ENCODE results near the gene TULP3. TPM values are rescaled to one million over a fixed set of nuclear protein-coding genes. Genes with fewer than 3 reads are reported as not detected.
"Not testable (repeated sequence)": the region's sequence is repeated elsewhere in the genome, so short reads cannot be mapped to it uniquely, and the experiment has no call there.

TULP3 gene, protein sequence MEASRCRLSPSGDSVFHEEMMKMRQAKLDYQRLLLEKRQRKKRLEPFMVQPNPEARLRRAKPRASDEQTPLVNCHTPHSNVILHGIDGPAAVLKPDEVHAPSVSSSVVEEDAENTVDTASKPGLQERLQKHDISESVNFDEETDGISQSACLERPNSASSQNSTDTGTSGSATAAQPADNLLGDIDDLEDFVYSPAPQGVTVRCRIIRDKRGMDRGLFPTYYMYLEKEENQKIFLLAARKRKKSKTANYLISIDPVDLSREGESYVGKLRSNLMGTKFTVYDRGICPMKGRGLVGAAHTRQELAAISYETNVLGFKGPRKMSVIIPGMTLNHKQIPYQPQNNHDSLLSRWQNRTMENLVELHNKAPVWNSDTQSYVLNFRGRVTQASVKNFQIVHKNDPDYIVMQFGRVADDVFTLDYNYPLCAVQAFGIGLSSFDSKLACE
- total RNA-seq, result 7.8 TPM in 2 replicates

GRCh38 chr12:2890388-2891239, at the start of gene TULP3:
TULP3 (plus strand) TSS chr12:2890891; CDS start chr12:2890948, 57 bp downstream.
- intact Hi-C loops (cut with micrococcal nuclease), result loop anchor here (1.0 to 10.0 kb wide), 9 partner anchors 13 to 984 kb away; partner anchors contain the start of genes DCP1B, FKBP4, FOXM1 and ITFG2

DNA sequence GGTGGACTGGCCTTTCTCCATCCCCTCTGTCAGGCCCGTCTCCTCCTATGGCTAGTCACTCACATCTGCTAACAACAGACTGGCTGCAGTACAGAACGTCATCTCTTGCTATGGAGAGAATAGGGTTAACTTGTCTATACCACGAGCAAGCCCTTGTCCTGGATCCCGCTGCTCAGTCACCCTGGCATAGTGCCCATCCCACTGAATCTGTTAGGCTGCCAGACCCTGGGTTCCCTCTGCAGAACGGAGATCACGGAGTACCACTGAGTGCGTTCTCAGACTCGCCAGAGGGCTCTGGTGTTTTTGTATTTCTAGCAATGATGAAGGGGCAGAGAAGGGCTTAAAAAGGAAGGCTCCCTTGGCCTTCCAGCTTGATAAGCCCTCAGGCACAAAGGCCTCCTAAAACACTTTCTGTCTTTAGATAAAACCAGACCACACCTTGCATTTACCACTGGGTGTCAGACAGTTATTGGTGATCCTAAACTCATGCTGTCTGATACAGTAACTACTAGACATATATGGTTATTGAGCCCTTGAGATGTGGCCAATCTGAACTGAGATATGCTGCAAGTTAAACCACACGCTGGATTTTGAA, 49.5 kb upstream of the TULP3 start:
- intact Hi-C loops (cut with micrococcal nuclease), result no loop called here

DNA sequence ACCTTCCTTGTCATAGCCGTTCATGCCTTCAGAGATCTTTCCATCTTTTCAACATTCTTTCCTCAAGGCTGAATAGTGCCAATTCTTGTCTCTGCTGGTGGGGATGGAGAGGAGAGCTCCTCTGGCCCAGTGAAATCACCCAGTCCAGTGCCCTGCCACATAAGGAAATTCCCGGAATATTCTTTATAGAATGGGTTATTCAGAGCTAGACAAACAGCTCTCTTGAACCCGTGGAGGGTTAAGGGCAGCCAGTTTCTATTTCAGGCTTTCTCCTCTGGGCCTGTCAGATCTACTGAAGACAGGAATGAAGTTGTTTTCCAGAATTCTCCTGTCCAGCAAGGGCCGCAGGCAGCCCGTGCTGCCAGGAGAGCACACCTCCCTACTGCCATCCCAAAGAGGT, 47.7 kb upstream of the TULP3 start:
- intact Hi-C loops (cut with micrococcal nuclease), result no loop called here

DNA sequence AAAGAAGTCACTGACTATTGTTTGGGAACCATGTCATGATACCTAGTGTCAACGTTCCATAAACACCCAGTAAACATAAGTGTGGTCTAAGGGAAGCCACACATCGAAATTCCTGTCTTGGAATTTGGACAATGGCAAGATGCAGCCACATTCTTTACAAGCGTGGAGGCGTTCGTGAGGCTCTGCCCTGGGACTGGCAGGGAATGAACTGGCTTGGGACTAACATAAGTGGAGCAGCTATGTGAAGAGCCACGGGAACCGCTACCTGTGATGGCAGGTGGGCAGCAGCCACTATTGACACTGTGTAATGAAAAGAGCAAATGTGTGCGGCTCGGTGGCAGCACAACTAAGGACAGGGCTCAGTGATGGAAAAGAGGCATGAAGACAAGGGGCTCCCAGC, 45.9 kb upstream of the TULP3 start:
- intact Hi-C loops (cut with micrococcal nuclease), result no loop called here

DNA sequence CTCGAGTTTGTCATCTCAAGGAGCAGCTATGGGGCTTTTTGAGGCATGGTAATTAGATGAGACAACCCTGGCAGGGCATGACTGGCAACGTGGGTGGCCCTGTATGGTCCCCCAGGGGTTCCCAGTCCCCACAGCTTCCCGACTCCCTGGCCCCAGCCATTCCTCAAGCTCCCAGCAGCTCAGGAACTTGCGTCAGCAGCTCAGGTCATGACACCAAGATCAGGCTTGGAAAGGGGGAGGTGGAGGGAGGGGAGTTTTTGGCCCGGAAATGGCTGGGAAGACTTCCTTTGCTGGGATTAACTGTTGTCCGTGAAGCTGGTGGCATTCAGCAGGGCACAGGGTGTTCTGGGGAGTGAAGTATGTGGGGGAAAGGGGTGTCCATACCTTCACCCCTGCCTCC, 45.4 kb upstream of the TULP3 start:
- intact Hi-C loops (cut with micrococcal nuclease), result no loop called here

DNA sequence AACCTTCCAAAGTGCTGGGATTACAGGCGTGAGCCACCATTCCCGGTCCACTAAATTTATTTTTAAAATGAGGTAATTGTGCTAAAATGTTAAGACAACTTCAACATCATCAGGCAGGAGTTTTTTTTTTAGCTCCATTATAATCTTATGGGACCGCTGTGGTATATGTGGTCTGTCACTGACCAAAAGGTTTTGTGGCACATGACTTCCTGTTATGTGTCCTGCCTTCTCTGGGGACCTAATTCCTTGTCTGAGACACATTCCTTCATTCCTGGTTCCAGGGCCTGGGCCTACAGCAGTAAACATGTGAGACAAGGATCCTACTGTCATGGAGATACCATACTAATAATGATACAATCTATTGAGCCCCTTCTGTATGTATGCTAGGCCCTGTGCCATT, 38.8 kb upstream of the TULP3 start:
- intact Hi-C loops (cut with micrococcal nuclease), result no loop called here

DNA sequence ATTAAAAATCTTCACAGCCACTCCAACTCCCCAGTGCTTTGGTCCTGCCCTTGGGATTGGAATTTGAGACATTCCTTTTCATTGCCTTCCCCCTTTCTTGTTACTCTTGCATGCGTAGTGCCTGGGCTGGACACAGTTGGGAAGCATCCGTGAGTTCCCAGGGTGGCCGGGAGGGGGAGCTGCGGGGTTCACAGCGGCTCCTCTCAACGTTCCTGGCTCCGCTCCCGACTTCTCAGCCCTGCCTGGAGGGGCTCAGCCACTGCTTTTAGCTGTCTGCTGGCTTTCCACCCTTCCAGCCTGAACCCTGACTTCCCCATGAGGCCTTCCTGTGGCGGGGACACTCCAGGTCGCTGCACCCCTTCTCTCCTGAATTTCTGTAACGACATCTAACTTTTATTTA, 37.1 kb upstream of the TULP3 start:
- intact Hi-C loops (cut with micrococcal nuclease), result loop anchor here (1.0 kb wide), 2 partner anchors 91 to 188 kb away; no protein-coding TSS in a partner anchor

- intact Hi-C loops (cut with micrococcal nuclease), result no loop called here
Observed at GRCh38 chr12:2854669-2855453, 35.8 kb upstream of the TULP3 start.

DNA sequence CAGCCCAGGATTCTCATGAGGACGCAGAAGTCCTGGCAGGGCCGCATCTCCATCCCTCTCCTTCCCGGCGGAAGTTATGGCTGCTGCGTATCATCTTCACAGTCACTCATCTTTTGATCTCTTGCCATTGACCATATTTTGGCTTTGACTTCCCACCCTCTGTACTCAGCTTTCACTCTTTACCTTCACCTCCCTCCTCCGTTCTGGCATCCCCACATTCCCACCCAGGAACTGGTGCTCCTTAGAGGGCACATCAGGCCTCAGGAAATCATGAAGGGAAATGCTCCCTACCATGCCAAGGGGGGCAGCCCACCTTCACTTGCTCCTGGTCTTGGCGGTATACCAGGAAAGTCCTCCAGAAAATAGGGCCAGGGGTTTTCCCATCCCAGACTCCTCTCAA, 35.1 kb upstream of the TULP3 start:
- intact Hi-C loops (cut with micrococcal nuclease), result no loop called here

DNA sequence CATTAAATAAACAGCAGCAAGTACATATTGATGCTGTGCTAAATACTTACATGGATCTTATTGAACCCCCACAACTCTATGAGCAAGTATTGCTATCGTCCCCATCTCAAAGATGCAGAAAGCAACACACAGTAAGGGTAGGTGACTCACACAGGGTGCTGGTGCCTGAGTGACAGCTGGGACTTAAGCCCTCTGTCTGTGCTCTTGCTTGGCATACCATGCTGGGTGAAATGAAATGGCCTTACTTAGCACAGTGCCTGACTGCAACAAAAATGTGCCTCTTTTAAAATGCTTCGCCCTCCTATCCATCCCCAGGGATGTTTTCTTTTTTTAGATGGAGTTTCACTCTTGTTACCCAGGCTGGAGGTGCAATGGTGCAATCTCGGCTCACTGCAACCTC, 34.6 kb upstream of the TULP3 start:
- intact Hi-C loops (cut with micrococcal nuclease), result no loop called here

DNA sequence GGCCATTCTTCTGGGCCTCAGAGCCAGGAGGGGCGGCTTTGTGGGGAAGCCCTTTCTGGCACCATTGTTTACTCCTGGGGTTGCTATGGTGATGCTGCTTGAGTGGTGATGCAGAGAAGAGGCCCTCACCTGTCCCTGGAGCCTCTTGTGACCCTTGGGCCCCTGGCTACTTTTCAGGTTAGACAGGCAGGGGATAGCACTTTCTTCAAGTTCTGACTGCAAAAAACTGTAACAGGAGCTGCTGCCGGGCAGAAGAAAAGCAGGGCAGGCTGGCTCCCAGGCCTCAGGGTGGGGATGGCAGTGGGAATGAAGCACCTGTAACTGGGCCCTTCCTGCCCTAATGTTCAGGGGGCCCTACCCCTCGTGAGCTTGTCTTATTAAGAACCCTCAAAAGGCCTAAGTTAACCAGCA, 33.7 kb upstream of the TULP3 start, which contains the start of gene TEX52:
Gene TEX52 (minus strand): TSS at position 19 of the 411 bp plus-strand sequence. CDS start 13 bp downstream, at position 6.
- intact Hi-C loops (cut with micrococcal nuclease), result no loop called here

DNA sequence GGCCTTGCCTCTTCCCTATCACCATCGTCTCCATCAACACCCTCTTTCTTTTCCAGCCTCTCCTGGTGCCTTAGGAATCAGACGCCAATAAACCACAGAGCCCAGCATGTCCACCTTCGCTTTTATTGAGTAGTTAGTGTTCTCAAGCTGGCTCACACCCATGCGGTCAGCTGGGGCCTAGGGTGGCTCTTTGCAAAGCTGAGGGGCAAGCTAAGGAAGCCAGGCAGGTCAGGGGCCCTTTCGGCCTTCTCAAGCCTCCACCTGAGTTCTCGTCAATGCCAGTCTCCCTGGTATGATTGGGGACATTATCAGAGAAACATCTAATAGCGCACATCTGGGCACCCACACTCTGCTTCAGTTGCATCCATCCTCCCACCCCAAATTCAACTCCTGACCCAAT, 33.1 kb upstream of the TULP3 start:
- intact Hi-C loops (cut with micrococcal nuclease), result no loop called here

DNA sequence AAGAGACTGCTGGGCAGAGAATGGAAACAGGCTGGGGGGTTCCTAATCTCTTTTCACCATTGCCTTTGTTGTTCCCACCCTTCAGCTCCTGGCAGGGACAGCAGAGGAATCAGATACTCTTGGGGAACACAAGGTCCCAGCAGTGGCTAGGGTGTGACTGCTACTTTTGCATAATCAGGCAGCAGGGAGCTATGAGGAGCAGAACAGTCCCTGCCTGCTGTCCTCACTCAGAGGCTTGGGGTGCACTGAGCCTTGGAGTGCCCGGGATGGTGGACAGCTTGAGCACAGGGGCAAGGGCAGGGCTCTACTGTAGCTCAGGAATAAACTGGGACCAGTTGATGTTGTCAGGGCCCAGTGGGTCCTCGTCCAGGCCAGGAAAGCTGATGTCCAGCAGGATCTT, 32.4 kb upstream of the TULP3 start:
- intact Hi-C loops (cut with micrococcal nuclease), result no loop called here

DNA sequence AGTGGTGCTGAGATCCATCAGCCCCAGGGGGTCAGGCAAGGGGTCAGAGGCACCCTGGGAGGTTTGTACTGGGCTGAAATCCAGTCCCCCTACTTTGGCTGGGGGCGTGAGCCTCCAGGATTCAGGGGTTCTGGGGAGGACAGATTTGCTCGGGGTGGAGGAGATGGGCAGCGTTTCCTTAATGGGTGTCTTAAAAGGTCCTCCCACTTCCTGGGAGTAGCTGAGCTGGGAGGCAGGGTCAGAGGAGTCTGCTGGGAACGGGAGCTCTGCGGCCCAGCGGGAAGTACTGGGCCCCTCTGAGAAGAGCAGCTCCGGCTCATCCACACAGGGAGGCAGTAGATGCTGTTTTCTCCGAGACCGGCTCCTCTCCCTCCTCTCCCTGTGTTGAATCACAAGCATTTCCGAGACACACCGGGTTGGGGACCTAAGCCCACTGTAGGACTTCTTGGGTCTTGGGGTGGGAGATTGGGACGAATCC, 31.7 kb upstream of the TULP3 start:
- intact Hi-C loops (cut with micrococcal nuclease), result no loop called here

GRCh38 chr12:2860170-2860569, 30.5 kb upstream of the TULP3 start:
- intact Hi-C loops (cut with micrococcal nuclease), result no loop called here

GRCh38 chr12:2862876-2863275, 27.8 kb upstream of the TULP3 start:
- intact Hi-C loops (cut with micrococcal nuclease), result no loop called here

DNA sequence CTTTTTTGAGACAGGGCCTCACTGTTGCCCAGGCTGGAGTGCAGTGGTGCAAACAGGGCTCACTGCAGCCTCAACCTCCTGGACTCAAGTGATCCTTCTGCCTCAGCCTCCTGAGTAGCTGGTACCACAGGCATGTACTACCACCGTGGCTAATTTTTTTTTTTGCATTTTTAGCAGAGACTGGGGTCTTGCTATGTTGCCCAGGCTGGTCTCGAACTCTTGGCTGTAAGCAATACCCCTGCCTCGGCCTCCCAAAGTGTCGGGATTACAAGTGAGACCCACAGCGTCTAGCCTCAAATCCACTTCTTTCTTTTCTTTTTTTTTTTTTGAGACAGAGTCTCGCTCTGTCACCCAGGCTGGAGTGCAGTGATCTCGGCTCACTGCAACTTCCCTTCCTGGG, 27.3 kb upstream of the TULP3 start:
- intact Hi-C loops (cut with micrococcal nuclease), result not testable (repeated sequence)

- intact Hi-C loops (cut with micrococcal nuclease), result no loop called here
Observed at GRCh38 chr12:2864198-2864597, 26.5 kb upstream of the TULP3 start.

DNA sequence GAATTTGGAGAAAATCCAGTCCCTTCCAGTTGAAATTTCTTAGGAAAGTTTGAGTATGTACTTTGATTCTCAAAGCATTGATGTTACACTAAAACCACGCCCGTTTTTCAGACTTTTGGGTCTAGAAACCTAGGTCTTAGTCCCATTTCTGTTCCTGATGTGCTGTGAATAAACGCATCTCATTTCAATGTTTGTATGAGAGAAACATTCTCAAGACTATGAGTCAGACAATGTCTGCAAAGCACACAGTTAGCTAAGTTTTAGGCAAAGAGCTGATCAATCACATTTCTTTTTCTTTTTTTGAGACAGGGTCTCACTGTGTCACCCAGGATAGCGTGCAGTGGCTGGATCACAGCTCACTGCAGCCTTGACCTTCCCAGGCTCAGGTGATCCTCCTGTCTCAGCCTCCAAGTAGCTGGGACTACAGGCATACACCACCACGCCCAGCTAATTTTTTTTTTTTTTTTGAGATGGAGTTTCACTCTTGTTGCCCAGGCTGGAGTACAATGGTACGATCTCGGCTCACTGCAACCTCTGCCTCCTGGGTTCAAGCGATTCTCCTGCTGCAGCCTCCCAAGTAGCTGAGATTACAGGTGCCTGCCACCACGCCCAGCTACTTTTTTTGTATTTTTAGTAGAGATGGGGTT, 21.6 kb upstream of the TULP3 start:
- intact Hi-C loops (cut with micrococcal nuclease), result loop anchor here (1.0 kb wide), 2 partner anchors 8 to 57 kb away; partner anchors contain the start of genes FOXM1, ITFG2 and RHNO1

DNA sequence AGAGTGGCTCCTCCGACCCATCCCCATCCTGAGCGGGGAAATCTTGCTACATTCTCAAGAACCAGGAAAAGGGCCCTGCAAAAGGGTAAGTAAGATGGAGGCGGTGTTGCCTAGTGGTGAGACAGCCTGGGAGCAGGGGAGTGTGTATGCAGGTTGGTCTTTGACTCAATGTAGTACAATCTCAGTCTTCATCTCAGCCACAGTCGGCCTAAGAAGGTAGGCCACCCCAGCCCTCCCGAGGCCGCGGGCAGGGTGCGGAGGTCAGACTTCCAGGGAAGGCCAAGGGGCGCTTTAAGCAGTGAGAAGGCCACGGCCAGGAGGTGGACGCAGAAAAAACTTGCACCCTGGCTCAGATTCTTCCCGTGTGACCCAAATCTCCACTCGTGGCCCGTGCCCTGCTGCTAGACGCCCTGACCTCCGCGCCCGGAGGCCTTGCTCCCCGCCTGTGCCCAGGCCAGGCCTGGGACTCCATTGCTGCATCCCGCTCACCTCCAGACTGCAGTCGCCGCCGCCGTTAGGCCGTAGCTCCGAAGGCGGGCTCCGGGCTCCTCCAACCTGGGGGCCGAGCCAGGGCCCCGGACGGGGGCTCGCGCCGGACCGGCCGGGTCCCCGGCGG, 14.2 kb upstream of the TULP3 start:
- intact Hi-C loops (cut with micrococcal nuclease), result loop anchor here (1.0 to 2.0 kb wide), 6 partner anchors 8 to 186 kb away; partner anchors contain the start of genes FKBP4 and TULP3
